CD14-positive monocyte (primary cell): ENCODE data around the gene YBX3. TPM values are rescaled to one million over a fixed set of nuclear protein-coding genes. Genes with fewer than 3 reads are reported as not detected.
A peak's percentile ranks its signal among the peaks of the same experiment; 100 is the strongest.

ENCODE experiments used
- DNase-seq, 3 donors: peaks; one replicate each; pipeline ENCODE4 v3.0.0-alpha.2; 2011 to 2022
- H2AFZ ChIP-seq: 2 replicates; pipeline ENCODE4 v1.6.0; 2012; ENCODE audit warnings: mild to moderate bottlenecking, low read depth, low read length, inconsistent platforms; ENCODE audit not compliant: insufficient read depth, poor library complexity, severe bottlenecking
- H3K27ac ChIP-seq, 2 donors: 1 replicate in 1 of 2; 2 replicates in 1 of 2; pipeline ENCODE4 v1.5.1; 2012 to 2013; ENCODE audit warnings: low read length in 2 of 2, control low read depth in 1 of 2, inconsistent platforms in 1 of 2, low read depth in 1 of 2, mild to moderate bottlenecking in 1 of 2
- H3K27me3 ChIP-seq, 2 donors: one replicate each; pipeline versions ENCODE4 v1.6.0 to v1.6.1; 2011 to 2013; ENCODE audit warnings: low read length in 2 of 2; ENCODE audit not compliant: control insufficient read depth in 2 of 2, insufficient read depth in 2 of 2
- H3K36me3 ChIP-seq, 2 donors: replicated peaks in 1 of 2; 1 replicate in 1 of 2; 2 replicates in 1 of 2; pipeline versions ENCODE4 v1.5.1 to v1.6.1; 2012 to 2013; ENCODE audit warnings: low read length in 2 of 2, control low read depth in 1 of 2, inconsistent platforms in 1 of 2, mild to moderate bottlenecking in 1 of 2; ENCODE audit not compliant: insufficient read depth in 2 of 2, control insufficient read depth in 1 of 2
- H3K4me1 ChIP-seq, 2 donors: 1 replicate in 1 of 2; 2 replicates in 1 of 2; pipeline versions ENCODE4 v1.5.1 to v1.6.1; 2012 to 2013; ENCODE audit warnings: low read length in 2 of 2, control low read depth in 1 of 2, inconsistent platforms in 1 of 2, mild to moderate bottlenecking in 1 of 2, moderate library complexity in 1 of 2; ENCODE audit not compliant: insufficient read depth in 2 of 2, control insufficient read depth in 1 of 2
- H3K4me2 ChIP-seq: replicated peaks from 2 replicates; pipeline ENCODE3; 2012; ENCODE audit warnings: low read length, moderate library complexity, mild to moderate bottlenecking; ENCODE audit not compliant: poor library complexity, severe bottlenecking; ENCODE audit errors: extremely low read depth
- H3K4me3 ChIP-seq, 3 experiments: fragments of 200-600 bp in 1 of 3; sonication (generic) in 1 of 3; replicated peaks in 1 of 3; 1 replicate in 2 of 3; 2 replicates in 1 of 3; pipeline ENCODE4 v1.5.1; 2011 to 2013; ENCODE audit warnings: low read length in 3 of 3, mild to moderate bottlenecking in 3 of 3, control low read depth in 2 of 3, low read depth in 2 of 3, inconsistent platforms in 1 of 3, moderate library complexity in 1 of 3
- H3K79me2 ChIP-seq: 2 replicates; pipeline ENCODE4 v1.6.0; 2012; ENCODE audit warnings: mild to moderate bottlenecking, control low read depth, inconsistent platforms, low read length, moderate library complexity; ENCODE audit not compliant: insufficient read depth
- H3K9ac ChIP-seq: 2 replicates; pipeline ENCODE4 v1.6.0; 2017; ENCODE audit warnings: low read length, mild to moderate bottlenecking; ENCODE audit not compliant: insufficient read depth, poor library complexity, severe bottlenecking
- H3K9me3 ChIP-seq, 2 donors: replicated peaks in 1 of 2; 1 replicate in 1 of 2; 2 replicates in 1 of 2; pipeline versions ENCODE4 v1.5.1 to v1.6.1; 2012 to 2013; ENCODE audit warnings: low read length in 2 of 2, control low read depth in 1 of 2; ENCODE audit not compliant: control insufficient read depth in 1 of 2, insufficient read depth in 1 of 2
- H4K20me1 ChIP-seq: 2 replicates; pipeline ENCODE4 v1.6.0; 2012; ENCODE audit warnings: mild to moderate bottlenecking, low read length, control low read depth, moderate library complexity; ENCODE audit not compliant: insufficient read depth
- H3K27ac Mint-ChIP-seq, 7 donors: one replicate each; pipeline ENCODE4 v1.8.0; 2020; ENCODE audit warnings: mild to moderate bottlenecking in 7 of 7, mixed read lengths in 7 of 7, moderate library complexity in 6 of 7, inconsistent platforms in 2 of 7
- H3K27me3 Mint-ChIP-seq, 3 donors: one replicate each; pipeline ENCODE4 v1.8.0; 2021 to 2022; ENCODE audit warnings: low read depth in 3 of 3, mild to moderate bottlenecking in 3 of 3, mixed read lengths in 3 of 3, moderate library complexity in 3 of 3, inconsistent platforms in 1 of 3
- H3K36me3 Mint-ChIP-seq, 2 donors: one replicate each; pipeline ENCODE4 v1.8.0; 2020; ENCODE audit warnings: mixed read lengths in 2 of 2, inconsistent platforms in 1 of 2, mild to moderate bottlenecking in 1 of 2
- H3K4me1 Mint-ChIP-seq: one replicate; pipeline ENCODE4 v1.8.0; 2020; ENCODE audit warnings: mild to moderate bottlenecking, mixed read lengths
- H3K4me3 Mint-ChIP-seq, 2 donors: one replicate each; pipeline ENCODE4 v1.8.0; 2020; ENCODE audit warnings: mild to moderate bottlenecking in 2 of 2, mixed read lengths in 2 of 2, moderate library complexity in 1 of 2
- H3K9me3 Mint-ChIP-seq, 7 donors: one replicate each; pipeline ENCODE4 v1.8.0; 2020 to 2022; ENCODE audit warnings: mixed read lengths in 7 of 7, mild to moderate bottlenecking in 6 of 7, moderate library complexity in 6 of 7, inconsistent platforms in 2 of 7
- CTCF ChIP-seq: fragments of 200-600 bp; IDR thresholded peaks from one replicate; pipeline ENCODE4 v1.8.0; 2022; ENCODE audit warnings: antibody characterized with exemption, mild to moderate bottlenecking
- WGBS: methylation state at CpG from one replicate; pipeline ENCODE4 v1.1.5; 2013; ENCODE audit warnings: missing lambda C conversion rate; ENCODE audit not compliant: insufficient coverage; 5-methylcytosine and 5-hydroxymethylcytosine counted together
- intact Hi-C, 2 donors: fragments of 100-400 bp; cut with micrococcal nuclease; formaldehyde crosslinking; loops; one replicate each; pipeline versions ENCODE4 v1.15.0 to v1.15.1; 2023
- polyA plus RNA-seq, 3 donors: library from polyadenylated mRNA; depleted of rRNA in 1 of 3; unstranded in 2 of 3; stranded (reverse) in 1 of 3; fragments of 300-500 nt in 2 of 3; fragments of >200 nt in 1 of 3; fragmentation: Illumina TruSeq in 2 of 3; gene quantifications; 1 replicate in 2 of 3; 2 replicates in 1 of 3; pipeline ENCODE4 v1.2.3, GENCODE V29; 2012 to 2021

YBX3 gene
- polyA plus RNA-seq, 3 donors = 104 to 203 (median 131) TPM

GRCh38 chr12:10736463-10736862 lies 13.3 kb upstream of the YBX3 start:
- no CpG with 5 or more reads among the region's 1 CpG for WGBS
- Histone ChIP-seq H3K4me3 (no peak overlapping the region), H2AFZ (no peak overlapping the region), H3K27ac (no peak overlapping the region), H3K9me3 (no peaks in the 10 kb centered on the region), H3K4me2 (no peak overlapping the region), H3K36me3 (no peaks in the 10 kb centered on the region), H3K4me1 (peaks cover 13% of the 10 kb centered on the region in 2 donors), H3K9ac (no peak overlapping the region), H3K79me2 (no peaks in the 10 kb centered on the region), H4K20me1 (no peaks in the 10 kb centered on the region), H3K27me3 (peaks cover 0 to 2% of the 10 kb centered on the region in 2 donors)
- intact Hi-C loops = no loop called here
- Mint-ChIP-seq H3K4me3 (no peak overlapping the region), H3K36me3 (no peaks in the 10 kb centered on the region), H3K4me1 (peaks cover 14% of the 10 kb centered on the region), H3K9me3 (peaks cover 0 to 4% (median 0%) of the 10 kb centered on the region in 7 donors), H3K27me3 (peaks cover 0 to 5% (median 2%) of the 10 kb centered on the region in 3 donors), H3K27ac (no peak overlapping the region)
- no peak for DNase-seq
- TF ChIP-seq CTCF = no peak

GRCh38 chr12:10735428-10735827 lies 12.3 kb upstream of the YBX3 start:
- Histone ChIP-seq H4K20me1 (no peaks in the 10 kb centered on the region), H3K4me2 (no peak overlapping the region), H3K27ac (no peak overlapping the region), H3K79me2 (no peaks in the 10 kb centered on the region), H3K27me3 (peaks cover 0 to 2% of the 10 kb centered on the region in 2 donors), H3K4me1 (peaks cover 4 to 5% of the 10 kb centered on the region in 2 donors), H2AFZ (no peak overlapping the region), H3K36me3 (no peaks in the 10 kb centered on the region), H3K9me3 (no peaks in the 10 kb centered on the region), H3K4me3 (no peak overlapping the region), H3K9ac (no peak overlapping the region)
- Mint-ChIP-seq H3K27ac (peak overlapping the region in 1 of 7 donors; percentile 58), H3K27me3 (peaks cover 0 to 5% (median 2%) of the 10 kb centered on the region in 3 donors), H3K4me1 (peaks cover 4% of the 10 kb centered on the region), H3K36me3 (no peaks in the 10 kb centered on the region), H3K4me3 (no peak overlapping the region), H3K9me3 (peaks cover 0 to 4% (median 0%) of the 10 kb centered on the region in 7 donors)
- TF ChIP-seq CTCF = no peak
- intact Hi-C loops = no loop called here
- no peak for DNase-seq
